Liver (tissue), 2 donors: ENCODE data around the gene GAR1.

Experiments used
- EGR1 ChIP-seq, 2 donors: IDR thresholded peaks; 2 replicates each; pipeline ENCODE4 v1.6.1; 2016 to 2018; ENCODE audit warnings: antibody characterized with exemption in 2 of 2, low read depth in 2 of 2
- TAF1 ChIP-seq: conservative IDR thresholded peaks from 2 replicates; pipeline ENCODE4 v1.6.1; 2016; ENCODE audit warnings: antibody characterized with exemption, mild to moderate bottlenecking
- YY1 ChIP-seq: IDR thresholded peaks from 2 replicates; pipeline ENCODE4 v1.6.1; 2016; ENCODE audit warnings: antibody characterized with exemption, mild to moderate bottlenecking
- TF ChIP-seq, protein P1 (sequence below): IDR thresholded peaks from 2 replicates; pipeline ENCODE4 v1.6.1; 2016; ENCODE audit warnings: antibody characterized with exemption
- donor health status: healthy.

DNA sequence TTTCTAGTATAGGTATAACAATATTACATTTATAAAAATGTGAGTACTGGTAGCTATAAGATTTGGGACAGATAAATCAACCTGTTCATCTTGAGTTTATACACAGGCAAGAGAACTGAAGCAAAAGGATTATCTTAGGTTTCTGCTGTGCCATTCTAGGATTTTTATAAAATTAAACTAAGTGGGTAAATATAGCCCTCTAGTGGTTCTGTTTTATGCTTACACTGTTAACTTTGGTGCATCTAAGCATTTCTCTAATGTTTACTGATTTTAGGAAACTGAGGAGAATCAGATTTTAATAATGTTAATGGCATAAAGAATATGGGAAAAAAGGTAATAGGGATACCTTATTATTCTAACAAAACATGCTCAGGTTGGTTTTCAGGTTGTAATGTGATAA is 11.2 kb downstream of the GAR1 start:
- TF ChIP-seq YY1 (no peak), TAF1 (no peak), EGR1 (IDR thresholded peaks at IDR 0.05; ENCODE audit: low read depth in 2 of 2) (no peak)
- TF ChIP-seq, protein P1, sequence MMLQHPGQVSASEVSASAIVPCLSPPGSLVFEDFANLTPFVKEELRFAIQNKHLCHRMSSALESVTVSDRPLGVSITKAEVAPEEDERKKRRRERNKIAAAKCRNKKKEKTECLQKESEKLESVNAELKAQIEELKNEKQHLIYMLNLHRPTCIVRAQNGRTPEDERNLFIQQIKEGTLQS, result no peak
